Vagina (tissue), 2 donors: ENCODE data around the gene EPB41L2. TPM values are rescaled to one million over a fixed set of nuclear protein-coding genes. Genes with fewer than 3 reads are reported as not detected.

Experiments
- DNase-seq, 2 donors: peaks; one replicate each; pipeline ENCODE4 v3.0.0-alpha.2; 2017; ENCODE audit errors: extremely low spot score in 2 of 2
- H3K27ac ChIP-seq: fragments of 200-600 bp; sonication (generic); one replicate; pipeline ENCODE4 v1.5.1; 2019
- H3K27me3 ChIP-seq: fragments of 200-600 bp; sonication (generic); one replicate; pipeline ENCODE4 v1.5.1; 2019
- H3K36me3 ChIP-seq, 2 donors: fragments of 200-600 bp; sonication (generic); one replicate each; pipeline ENCODE4 v1.5.1; 2017 to 2019
- H3K4me1 ChIP-seq: fragments of 200-600 bp; sonication (generic); one replicate; pipeline ENCODE4 v1.5.1; 2019
- H3K4me3 ChIP-seq, 2 donors: fragments of 200-600 bp; sonication (generic); 1 replicate in 1 of 2; 2 replicates in 1 of 2; pipeline ENCODE4 v1.5.1; 2016 to 2019
- H3K9me3 ChIP-seq: fragments of 200-600 bp; sonication (generic); one replicate; pipeline ENCODE4 v1.5.1; 2019
- CTCF ChIP-seq, 3 experiments: fragments of 450-650 bp in 2 of 3; fragments of 200-600 bp in 1 of 3; sonication (generic) in 1 of 3; IDR thresholded peaks; one replicate each; pipeline ENCODE4 v1.5.1; 2017 to 2019; ENCODE audit warnings: antibody characterized with exemption in 3 of 3, mild to moderate bottlenecking in 2 of 3, moderate library complexity in 2 of 3
- POLR2A ChIP-seq, 2 donors: fragments of 450-650 bp; IDR thresholded peaks; one replicate each; pipeline ENCODE4 v1.6.1; 2017; ENCODE audit warnings: antibody characterized with exemption in 2 of 2, mild to moderate bottlenecking in 2 of 2, moderate library complexity in 2 of 2
- POLR2AphosphoS5 ChIP-seq, 2 donors: sonication (generic); formaldehyde crosslinking; IDR thresholded peaks; one replicate each; pipeline ENCODE4 v1.9.0; 2017; ENCODE audit warnings: antibody characterized with exemption in 2 of 2, mild to moderate bottlenecking in 2 of 2, low read depth in 1 of 2; ENCODE audit not compliant: insufficient read depth in 1 of 2
- intact Hi-C: fragments of 100-400 bp; cut with DNase I; formaldehyde crosslinking; loops from one replicate; pipeline ENCODE4 v1.15.1; 2023
- total RNA-seq: library from RNA; depleted of rRNA; stranded (reverse); fragments of >200 nt; gene quantifications from one replicate; pipeline ENCODE4 v1.2.3, GENCODE V29; 2016

Gene EPB41L2
- total RNA-seq, 1 donor from 2014 or later, result 96.7 TPM

GRCh38 chr6:130913120-130913519 lies 149.9 kb downstream of the EPB41L2 start:
- H3K36me3 ChIP-seq, result no peaks in the 10 kb centered on the region
- intact Hi-C loops, result no loop called here
- no peaks in the 10 kb centered on the region for H3K27me3 ChIP-seq
- H3K27ac ChIP-seq, result no peak overlapping the region
- no peaks in the 10 kb centered on the region for H3K4me1 ChIP-seq
- no peak overlapping the region for H3K4me3 ChIP-seq
- H3K9me3 ChIP-seq, result no peaks in the 10 kb centered on the region
- no peak for DNase-seq
- no peak for TF ChIP-seq CTCF (IDR thresholded peaks at IDR 0.05)

- intact Hi-C loops, result no loop called here
- no peak for DNase-seq
- Histone ChIP-seq H3K4me3 (no peak overlapping the region), H3K4me1 (no peaks in the 10 kb centered on the region), H3K27ac (no peak overlapping the region), H3K27me3 (no peaks in the 10 kb centered on the region), H3K36me3 (no peaks in the 10 kb centered on the region), H3K9me3 (no peaks in the 10 kb centered on the region)
- TF ChIP-seq POLR2A (IDR thresholded peaks at IDR 0.05) (no peak), CTCF (IDR thresholded peaks at IDR 0.05) (no peak), POLR2AphosphoS5 (IDR thresholded peaks at IDR 0.05; ENCODE audit: insufficient read depth in 1 of 2, low read depth in 1 of 2) (no peak)
Measured at GRCh38 chr6:130912434-130912833, 150.6 kb downstream of the EPB41L2 start.

GRCh38 chr6:130908958-130909357 lies 154.1 kb downstream of the EPB41L2 start:
- Histone ChIP-seq H3K4me1 (no peaks in the 10 kb centered on the region), H3K27me3 (no peaks in the 10 kb centered on the region), H3K9me3 (no peaks in the 10 kb centered on the region), H3K36me3 (no peaks in the 10 kb centered on the region), H3K27ac (no peak overlapping the region), H3K4me3 (no peak overlapping the region)
- intact Hi-C loops, result no loop called here
- TF ChIP-seq POLR2AphosphoS5 (IDR thresholded peaks at IDR 0.05; ENCODE audit: insufficient read depth in 1 of 2, low read depth in 1 of 2) (no peak), CTCF (IDR thresholded peaks at IDR 0.05) (no peak), POLR2A (IDR thresholded peaks at IDR 0.05) (no peak)
- no peak for DNase-seq

DNA sequence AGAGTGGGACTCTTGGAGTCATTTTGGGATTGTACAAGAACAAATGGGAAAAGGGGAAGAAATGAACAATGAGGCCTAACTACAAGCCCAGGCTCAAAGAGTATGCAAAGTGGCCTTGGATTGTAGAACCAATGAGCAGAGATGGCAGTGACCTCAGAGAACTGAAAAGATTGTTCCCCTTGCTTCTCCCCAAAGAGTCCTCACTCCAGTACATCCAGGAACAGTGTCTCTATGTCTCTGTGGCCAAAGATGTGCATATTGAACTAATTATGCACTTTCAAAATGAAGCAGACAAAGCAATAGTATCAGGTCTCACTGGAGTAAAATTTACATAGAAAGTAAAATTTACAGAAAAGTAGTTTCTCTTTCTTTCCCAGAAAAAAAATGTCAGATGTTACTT lies 154.9 kb downstream of the EPB41L2 start:
- Histone ChIP-seq H3K27me3 (no peaks in the 10 kb centered on the region), H3K27ac (no peak overlapping the region), H3K4me3 (no peak overlapping the region), H3K36me3 (no peaks in the 10 kb centered on the region), H3K4me1 (no peaks in the 10 kb centered on the region), H3K9me3 (no peaks in the 10 kb centered on the region)
- intact Hi-C loops, result no loop called here
- TF ChIP-seq POLR2AphosphoS5 (IDR thresholded peaks at IDR 0.05; ENCODE audit: insufficient read depth in 1 of 2, low read depth in 1 of 2) (no peak), POLR2A (IDR thresholded peaks at IDR 0.05) (no peak), CTCF (IDR thresholded peaks at IDR 0.05) (no peak)
- no peak for DNase-seq

DNA sequence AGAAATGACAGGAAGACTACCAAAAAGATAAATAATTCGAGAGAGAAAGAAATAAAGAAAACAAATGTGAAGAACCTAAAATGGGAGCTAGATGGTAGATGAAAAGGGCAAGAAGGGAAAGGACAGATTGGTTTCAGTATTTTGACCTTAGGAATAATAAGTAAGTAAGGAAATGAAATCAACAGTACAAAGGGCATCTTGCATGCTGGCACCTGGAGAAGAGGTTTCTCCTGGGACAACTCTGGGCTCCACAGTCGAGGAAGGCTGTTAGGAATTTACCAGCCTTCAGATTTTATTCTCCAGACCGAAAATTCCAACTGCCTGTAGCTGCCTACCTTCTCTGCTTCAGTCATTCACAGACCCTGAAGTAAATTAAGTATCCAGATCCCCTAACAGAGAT lies 155.4 kb downstream of the EPB41L2 start:
- DNase-seq, result no peak
- intact Hi-C loops, result no loop called here
- Histone ChIP-seq H3K4me3 (no peak overlapping the region), H3K36me3 (no peaks in the 10 kb centered on the region), H3K27ac (no peak overlapping the region), H3K27me3 (no peaks in the 10 kb centered on the region), H3K4me1 (no peaks in the 10 kb centered on the region), H3K9me3 (no peaks in the 10 kb centered on the region)
- no peak for TF ChIP-seq POLR2AphosphoS5 (IDR thresholded peaks at IDR 0.05; ENCODE audit: insufficient read depth in 1 of 2, low read depth in 1 of 2)
- TF ChIP-seq POLR2A (IDR thresholded peaks at IDR 0.05), result no peak
- TF ChIP-seq CTCF (IDR thresholded peaks at IDR 0.05), result no peak
